Astrocyte (in vitro differentiated cells and primary cell): ENCODE results near the gene LAMB1. TPM values are rescaled to one million over a fixed set of nuclear protein-coding genes. Genes with fewer than 3 reads are reported as not detected.

ENCODE experiments used
- DNase-seq: peaks from one replicate; pipeline ENCODE4 v3.0.0-alpha.2; 2010; ENCODE audit warnings: low read depth
- FAIRE-seq: peaks from 2 replicates; lab custom pipeline; 2011; peaks lifted over from hg19 to GRCh38; lab: Jason Lieb, UNC
- H2AFZ ChIP-seq: 2 replicates; pipeline ENCODE4 v1.6.0; 2012; ENCODE audit warnings: low read depth, low read length, inconsistent platforms
- H3K27ac ChIP-seq: 2 replicates; pipeline ENCODE4 v1.5.1; 2011; ENCODE audit warnings: low read depth, low read length, inconsistent platforms
- H3K27me3 ChIP-seq: 2 replicates; pipeline ENCODE4 v1.6.0; 2011; ENCODE audit warnings: low read length, inconsistent platforms; ENCODE audit not compliant: insufficient read depth
- H3K36me3 ChIP-seq: 2 replicates; pipeline ENCODE4 v1.5.1; 2011; ENCODE audit warnings: low read length, inconsistent platforms; ENCODE audit not compliant: insufficient read depth
- H3K4me1 ChIP-seq: 2 replicates; pipeline ENCODE4 v1.5.1; 2011; ENCODE audit warnings: low read length, inconsistent platforms; ENCODE audit not compliant: insufficient read depth
- H3K4me2 ChIP-seq: 2 replicates; pipeline ENCODE4 v1.6.0; 2012; ENCODE audit warnings: low read length, inconsistent platforms
- H3K4me3 ChIP-seq: 2 replicates; pipeline ENCODE4 v1.5.1; 2011; ENCODE audit warnings: low read depth, mild to moderate bottlenecking, low read length, inconsistent platforms; ENCODE audit not compliant: insufficient read depth
- H3K79me2 ChIP-seq: 2 replicates; pipeline ENCODE4 v1.6.0; 2012; ENCODE audit warnings: mild to moderate bottlenecking, low read length, inconsistent platforms; ENCODE audit not compliant: insufficient read depth
- H3K9ac ChIP-seq: 2 replicates; pipeline ENCODE4 v1.6.0; 2012; ENCODE audit warnings: mild to moderate bottlenecking, low read length, inconsistent platforms
- H3K9me3 ChIP-seq: 2 replicates; pipeline ENCODE4 v1.5.1; 2012; ENCODE audit warnings: low read depth, mild to moderate bottlenecking, low read length, inconsistent platforms; ENCODE audit not compliant: insufficient read depth
- H4K20me1 ChIP-seq: 2 replicates; pipeline ENCODE4 v1.6.0; 2012; ENCODE audit warnings: low read length, inconsistent platforms; ENCODE audit not compliant: insufficient read depth
- H3K27ac Mint-ChIP-seq: one replicate; pipeline ENCODE4 v1.8.0; 2021; ENCODE audit warnings: mild to moderate bottlenecking, mixed read lengths; ENCODE audit not compliant: unreplicated experiment
- H3K27me3 Mint-ChIP-seq: one replicate; pipeline ENCODE4 v1.8.0; 2021; ENCODE audit warnings: low read depth, mixed read lengths; ENCODE audit not compliant: unreplicated experiment
- H3K36me3 Mint-ChIP-seq: one replicate; pipeline ENCODE4 v1.8.0; 2021; ENCODE audit warnings: low read depth, mixed read lengths; ENCODE audit not compliant: unreplicated experiment
- H3K4me1 Mint-ChIP-seq: one replicate; pipeline ENCODE4 v1.8.0; 2021; ENCODE audit warnings: low read depth, mixed read lengths; ENCODE audit not compliant: unreplicated experiment
- H3K4me3 Mint-ChIP-seq: one replicate; pipeline ENCODE4 v1.8.0; 2021; ENCODE audit warnings: mild to moderate bottlenecking, moderate library complexity, mixed read lengths; ENCODE audit not compliant: unreplicated experiment
- H3K9me3 Mint-ChIP-seq: one replicate; pipeline ENCODE4 v1.8.0; 2021; ENCODE audit warnings: mild to moderate bottlenecking, mixed read lengths; ENCODE audit not compliant: unreplicated experiment
- CTCF ChIP-seq: IDR thresholded peaks from 2 replicates; pipeline ENCODE4 v1.5.1; 2011; ENCODE audit warnings: low read depth, mild to moderate bottlenecking, inconsistent platforms, low read length, moderate library complexity; ENCODE audit not compliant: insufficient read depth
- EZH2 ChIP-seq: IDR thresholded peaks from 2 replicates; pipeline ENCODE4 v1.6.1; 2012; ENCODE audit warnings: mild to moderate bottlenecking, low read length, inconsistent platforms; ENCODE audit not compliant: insufficient read depth
- total RNA-seq: library from RNA; stranded (reverse); gene quantifications from 2 replicates; pipeline ENCODE4 v1.2.1, GENCODE V29; 2021

The LAMB1 gene
- total RNA-seq, 1 donor from 2014 or later: 403 TPM

GRCh38 chr7:107971100-107971499, 31.9 kb downstream of the LAMB1 start:
- no peak overlapping the region for H3K27ac ChIP-seq
- peak overlapping the region; percentile 59 for H3K27ac Mint-ChIP-seq

GRCh38 chr7:107969856-107970255, 33.1 kb downstream of the LAMB1 start:
- H3K36me3 ChIP-seq: peaks cover 72% of the 10 kb centered on the region
- DNase-seq (no peak), FAIRE-seq (no peak)
- H3K9ac ChIP-seq: no peak overlapping the region
- peaks cover 23% of the 10 kb centered on the region for H3K4me1 Mint-ChIP-seq
- H3K4me2 ChIP-seq: no peak overlapping the region
- peak overlapping the region; percentile 27 for H3K27ac Mint-ChIP-seq
- H3K27me3 ChIP-seq: no peaks in the 10 kb centered on the region
- no peaks in the 10 kb centered on the region for H3K9me3 Mint-ChIP-seq
- peaks cover 33% of the 10 kb centered on the region for H3K4me1 ChIP-seq
- H2AFZ ChIP-seq: no peak overlapping the region
- peaks cover 63% of the 10 kb centered on the region for H4K20me1 ChIP-seq
- no peaks in the 10 kb centered on the region for H3K27me3 Mint-ChIP-seq
- peaks cover 27% of the 10 kb centered on the region for H3K36me3 Mint-ChIP-seq
- H3K79me2 ChIP-seq: peaks cover 59% of the 10 kb centered on the region
- no peak for TF ChIP-seq EZH2
- TF ChIP-seq CTCF: no peak
- H3K4me3 ChIP-seq: no peak overlapping the region
- H3K4me3 Mint-ChIP-seq: no peak overlapping the region
- no peaks in the 10 kb centered on the region for H3K9me3 ChIP-seq
- no peak overlapping the region for H3K27ac ChIP-seq

More at GRCh38 chr7:107971100-107971499, 31.9 kb downstream of the LAMB1 start:
- H4K20me1 ChIP-seq: peaks cover 72% of the 10 kb centered on the region
- H3K36me3 Mint-ChIP-seq: peaks cover 27% of the 10 kb centered on the region
- no peaks in the 10 kb centered on the region for H3K27me3 ChIP-seq
- H3K4me3 ChIP-seq: no peak overlapping the region
- H3K36me3 ChIP-seq: peaks cover 77% of the 10 kb centered on the region
- H2AFZ ChIP-seq: no peak overlapping the region
- H3K9me3 ChIP-seq: no peaks in the 10 kb centered on the region
- FAIRE-seq (no peak), DNase-seq (no peak)
- H3K9ac ChIP-seq: no peak overlapping the region
- H3K79me2 ChIP-seq: peaks cover 62% of the 10 kb centered on the region
- H3K4me3 Mint-ChIP-seq: peak overlapping the region; percentile 21
- H3K4me1 Mint-ChIP-seq: peaks cover 22% of the 10 kb centered on the region
- H3K27me3 Mint-ChIP-seq: no peaks in the 10 kb centered on the region
- peaks cover 33% of the 10 kb centered on the region for H3K4me1 ChIP-seq
- TF ChIP-seq CTCF (no peak), EZH2 (no peak)
- H3K4me2 ChIP-seq: no peak overlapping the region
- H3K9me3 Mint-ChIP-seq: no peaks in the 10 kb centered on the region

- no peak for TF ChIP-seq CTCF
- no peak for TF ChIP-seq EZH2
- Histone ChIP-seq H2AFZ (no peak overlapping the region), H3K27me3 (no peaks in the 10 kb centered on the region), H3K9me3 (no peaks in the 10 kb centered on the region), H3K27ac (no peak overlapping the region), H3K79me2 (peaks cover 64% of the 10 kb centered on the region), H3K4me2 (no peak overlapping the region), H3K4me1 (peaks cover 33% of the 10 kb centered on the region), H3K4me3 (no peak overlapping the region), H4K20me1 (peaks cover 71% of the 10 kb centered on the region), H3K36me3 (peaks cover 72% of the 10 kb centered on the region), H3K9ac (no peak overlapping the region)
- peaks cover 26% of the 10 kb centered on the region for H3K36me3 Mint-ChIP-seq
- DNase-seq (no peak), FAIRE-seq (no peak)
- no peak overlapping the region for H3K4me3 Mint-ChIP-seq
- H3K4me1 Mint-ChIP-seq: peaks cover 25% of the 10 kb centered on the region
- H3K9me3 Mint-ChIP-seq: no peaks in the 10 kb centered on the region
- H3K27me3 Mint-ChIP-seq: no peaks in the 10 kb centered on the region
- H3K27ac Mint-ChIP-seq: no peak overlapping the region
Observed at GRCh38 chr7:107968449-107968848, 34.5 kb downstream of the LAMB1 start.
